ENCODE results near the gene OCA2.

Gene OCA2

GRCh38 chr15:27933562-27933961, 165.6 kb downstream of the OCA2 start:
- TF ChIP-seq, protein P1, sequence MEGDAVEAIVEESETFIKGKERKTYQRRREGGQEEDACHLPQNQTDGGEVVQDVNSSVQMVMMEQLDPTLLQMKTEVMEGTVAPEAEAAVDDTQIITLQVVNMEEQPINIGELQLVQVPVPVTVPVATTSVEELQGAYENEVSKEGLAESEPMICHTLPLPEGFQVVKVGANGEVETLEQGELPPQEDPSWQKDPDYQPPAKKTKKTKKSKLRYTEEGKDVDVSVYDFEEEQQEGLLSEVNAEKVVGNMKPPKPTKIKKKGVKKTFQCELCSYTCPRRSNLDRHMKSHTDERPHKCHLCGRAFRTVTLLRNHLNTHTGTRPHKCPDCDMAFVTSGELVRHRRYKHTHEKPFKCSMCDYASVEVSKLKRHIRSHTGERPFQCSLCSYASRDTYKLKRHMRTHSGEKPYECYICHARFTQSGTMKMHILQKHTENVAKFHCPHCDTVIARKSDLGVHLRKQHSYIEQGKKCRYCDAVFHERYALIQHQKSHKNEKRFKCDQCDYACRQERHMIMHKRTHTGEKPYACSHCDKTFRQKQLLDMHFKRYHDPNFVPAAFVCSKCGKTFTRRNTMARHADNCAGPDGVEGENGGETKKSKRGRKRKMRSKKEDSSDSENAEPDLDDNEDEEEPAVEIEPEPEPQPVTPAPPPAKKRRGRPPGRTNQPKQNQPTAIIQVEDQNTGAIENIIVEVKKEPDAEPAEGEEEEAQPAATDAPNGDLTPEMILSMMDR (IDR thresholded peaks at IDR 0.05; ENCODE audit: low read depth, low read length) = no peak

GRCh38 chr15:27932600-27932999, 166.5 kb downstream of the OCA2 start:
- no peak for DNase-seq (ENCODE audit: extremely low read depth, low read depth)
- TF ChIP-seq, protein P1 (IDR thresholded peaks at IDR 0.05; ENCODE audit: low read depth, low read length) = no peak

More at GRCh38 chr15:27933562-27933961, 165.6 kb downstream of the OCA2 start:
- DNase-seq (ENCODE audit: extremely low read depth, low read depth) = no peak

- TF ChIP-seq, protein P1 (IDR thresholded peaks at IDR 0.05; ENCODE audit: low read depth, low read length) = no peak
- no peak for DNase-seq (ENCODE audit: extremely low read depth, low read depth)
These were observed 170.7 kb downstream of the OCA2 start for GRCh38 chr15:27928386-27928785.

- DNase-seq (ENCODE audit: extremely low read depth, low read depth) = no peak
- TF ChIP-seq, protein P1 (IDR thresholded peaks at IDR 0.05; ENCODE audit: low read depth, low read length) = no peak
These were observed 186.8 kb downstream of the OCA2 start for GRCh38 chr15:27912283-27912682.

- TF ChIP-seq, protein P1 (IDR thresholded peaks at IDR 0.05; ENCODE audit: low read depth, low read length) = no peak
- no peak for DNase-seq (ENCODE audit: extremely low read depth, low read depth)
These were observed 192.3 kb downstream of the OCA2 start for GRCh38 chr15:27906802-27907201.

GRCh38 chr15:27903405-27903804, 195.7 kb downstream of the OCA2 start:
- TF ChIP-seq, protein P1 (IDR thresholded peaks at IDR 0.05; ENCODE audit: low read depth, low read length) = no peak
- no peak for DNase-seq (ENCODE audit: extremely low read depth, low read depth)

DNA sequence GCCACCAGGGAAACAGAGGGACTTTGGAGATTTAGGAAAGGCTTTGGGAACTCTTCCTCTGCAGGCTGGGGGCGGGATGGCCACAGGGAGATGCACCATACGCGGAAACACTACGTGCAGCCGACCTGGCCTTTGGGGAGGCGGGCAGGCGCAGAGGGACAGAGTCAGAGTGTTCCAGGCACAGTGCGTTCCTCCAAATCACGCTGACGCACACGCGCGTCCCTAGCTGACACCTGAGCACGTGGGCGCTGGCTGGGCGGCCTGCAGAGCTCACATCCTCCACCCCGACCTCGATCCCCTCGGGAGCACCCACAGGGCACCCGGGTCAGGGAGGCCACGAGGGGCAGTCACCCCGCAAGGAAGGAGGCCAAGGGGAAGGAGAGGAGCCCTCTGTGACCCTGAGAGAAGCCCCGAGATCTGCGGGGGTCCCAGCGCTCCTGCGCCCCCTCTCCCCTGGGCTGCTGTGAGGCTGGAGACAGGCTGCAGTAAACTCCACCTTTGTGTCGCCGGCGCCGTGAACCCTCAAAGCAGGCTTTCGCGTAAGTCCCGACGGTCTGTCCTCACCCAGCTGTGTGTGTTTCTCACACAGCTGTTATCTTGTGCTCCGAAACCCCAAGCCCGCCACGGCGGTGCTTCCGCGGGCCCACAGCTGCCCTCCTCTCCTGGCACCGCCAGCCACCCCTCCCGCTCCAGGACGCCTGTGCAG, 196.3 kb downstream of the OCA2 start:
- no peak for DNase-seq (ENCODE audit: extremely low read depth, low read depth)
- TF ChIP-seq, protein P1 (IDR thresholded peaks at IDR 0.05; ENCODE audit: low read depth, low read length) = no peak
